HCT116 (cell line): ENCODE data around the gene TGM2. TPM values are rescaled to one million over a fixed set of nuclear protein-coding genes. Genes with fewer than 3 reads are reported as not detected.

ENCODE experiments used
- ATAC-seq: fragments of 200-7000 bp; cut with Tn5 transposase; 2 replicates; pipeline ENCODE4 v1.9.1; 2020; ENCODE audit warnings: mild to moderate bottlenecking, moderate library complexity
- BruUV-seq: library from RNA; stranded (reverse); fragments of 400-500 nt; replicated peaks from 2 replicates; lab custom pipeline; 2021; lab: Mats Ljungman, UMichigan
- CTCF ChIA-PET: fragments of 300-600 bp; sonication (Branson Sonifier 250); formaldehyde crosslinking; loops from one replicate; lab custom pipeline; 2021; ENCODE audit warnings: antibody characterized with exemption; lab: Charles Lee
- POLR2A ChIA-PET: fragments of 300-600, 350-600 bp; sonication (Branson Sonifier 250); formaldehyde crosslinking; loops from one replicate; lab custom pipeline; 2021; ENCODE audit warnings: antibody characterized with exemption; lab: Charles Lee
- RAD21 ChIA-PET, 2 experiments: fragments of 300-600 bp; sonication (Branson Sonifier 250); formaldehyde crosslinking; loops; one replicate each; lab custom pipeline; 2023; ENCODE audit warnings: low total read pairs in 2 of 2; ENCODE audit not compliant: uncharacterized antibody in 2 of 2, unreplicated experiment in 2 of 2, low non-redundant PET in 1 of 2; lab: Charles Lee
- DNase-seq: peaks from one replicate; pipeline ENCODE4 v3.0.0-alpha.2; 2010; ENCODE audit warnings: low read depth, low spot score
- H2AFZ ChIP-seq: fragments of 200-600 bp; shearing (Covaris generic), sonication (generic); 2 replicates; pipeline ENCODE4 v1.6.1; 2017; ENCODE audit warnings: low read depth, mixed run types, mixed read lengths, antibody characterized with exemption, low read length; ENCODE audit not compliant: poor library complexity, severe bottlenecking
- H3K27ac ChIP-seq: 2 replicates; pipeline ENCODE4 v1.5.1; 2012; ENCODE audit warnings: low read depth, low read length
- H3K27me3 ChIP-seq: fragments of 200-600 bp; sonication (generic); 2 replicates; pipeline ENCODE4 v1.6.1; 2016; ENCODE audit warnings: mixed run types, low read length, mixed read lengths; ENCODE audit not compliant: insufficient read depth
- H3K36me3 ChIP-seq, 2 experiments: fragments of 200-500 bp in 1 of 2; fragments of 200-600 bp in 1 of 2; sonication (Bioruptor generic) in 1 of 2; sonication (generic) in 1 of 2; 2 replicates each; pipeline versions ENCODE4 v1.5.1 to v1.6.1; 2014 to 2016; ENCODE audit warnings: low read length in 2 of 2, inconsistent platforms in 1 of 2, mixed read lengths in 1 of 2, mixed run types in 1 of 2; ENCODE audit not compliant: insufficient read depth in 2 of 2, control insufficient read depth in 1 of 2
- H3K4me1 ChIP-seq, 2 experiments: fragments of 200-600 bp in 1 of 2; sonication (generic) in 1 of 2; 2 replicates each; pipeline versions ENCODE4 v1.5.1 to v1.6.1; 2012 to 2017; ENCODE audit warnings: low read length in 2 of 2, inconsistent platforms in 1 of 2, mild to moderate bottlenecking in 1 of 2, mixed read lengths in 1 of 2, mixed run types in 1 of 2, moderate library complexity in 1 of 2; ENCODE audit not compliant: insufficient read depth in 2 of 2, control insufficient read depth in 1 of 2
- H3K4me2 ChIP-seq: fragments of 200-600 bp; sonication (generic); 2 replicates; pipeline ENCODE4 v1.6.1; 2017; ENCODE audit warnings: mixed run types, low read length, mixed read lengths
- H3K4me3 ChIP-seq, 2 experiments: fragments of 200-600 bp in 1 of 2; sonication (generic) in 1 of 2; replicated peaks in 1 of 2; 2 replicates each; pipeline ENCODE4 v1.5.1; 2011 to 2016; ENCODE audit warnings: low read length in 2 of 2, control low read depth in 1 of 2, low read depth in 1 of 2, mild to moderate bottlenecking in 1 of 2, mixed read lengths in 1 of 2, mixed run types in 1 of 2
- H3K79me2 ChIP-seq: fragments of 200-600 bp; sonication (generic); 2 replicates; pipeline ENCODE4 v1.6.1; 2017; ENCODE audit warnings: mild to moderate bottlenecking, mixed run types, low read length, moderate library complexity, mixed read lengths; ENCODE audit not compliant: insufficient read depth
- H3K9ac ChIP-seq: fragments of 200-600 bp; sonication (generic); 2 replicates; pipeline ENCODE4 v1.6.1; 2016; ENCODE audit warnings: low read length, mixed read lengths
- H3K9me2 ChIP-seq: fragments of 200-600 bp; sonication (generic), shearing (Covaris generic); 2 replicates; pipeline ENCODE4 v1.6.1; 2017; ENCODE audit warnings: mixed run types, mild to moderate bottlenecking, moderate library complexity; ENCODE audit not compliant: insufficient read depth
- H3K9me3 ChIP-seq, 2 experiments: fragments of 200-500 bp in 1 of 2; fragments of 200-600 bp in 1 of 2; sonication (Bioruptor generic) in 1 of 2; sonication (generic) in 1 of 2; 2 replicates each; pipeline ENCODE4 v1.6.1; 2014 to 2017; ENCODE audit warnings: low read length in 2 of 2, mixed read lengths in 2 of 2, inconsistent platforms in 1 of 2, low read depth in 1 of 2, mild to moderate bottlenecking in 1 of 2, mixed run types in 1 of 2, moderate library complexity in 1 of 2; ENCODE audit not compliant: control insufficient read depth in 1 of 2, insufficient read depth in 1 of 2
- H4K20me1 ChIP-seq: fragments of 200-600 bp; sonication (generic), shearing (Covaris generic); 2 replicates; pipeline ENCODE4 v1.6.1; 2017; ENCODE audit warnings: mixed run types, mild to moderate bottlenecking, moderate library complexity; ENCODE audit not compliant: insufficient read depth
- CEBPB ChIP-seq: IDR thresholded peaks from 2 replicates; pipeline ENCODE4 v1.6.1; 2012; ENCODE audit warnings: low read depth
- EGR1 ChIP-seq: IDR thresholded peaks from 2 replicates; pipeline ENCODE4 v1.6.1; 2012; ENCODE audit warnings: low read depth
- ELF1 ChIP-seq: IDR thresholded peaks from 2 replicates; pipeline ENCODE4 v1.6.1; 2012; ENCODE audit warnings: low read depth, borderline replicate concordance
- EZH2 ChIP-seq: fragments of 200-600 bp; sonication (generic); IDR thresholded peaks from 2 replicates; pipeline ENCODE4 v1.6.1; 2017; ENCODE audit warnings: antibody characterized with exemption, mixed run types
- FOSL1 ChIP-seq: IDR thresholded peaks from 2 replicates; pipeline ENCODE4 v1.6.1; 2012; ENCODE audit warnings: low read depth
- JUND ChIP-seq: IDR thresholded peaks from 2 replicates; pipeline ENCODE4 v1.6.1; 2012
- POLR2A ChIP-seq: IDR thresholded peaks from 2 replicates; pipeline ENCODE4 v1.7.0; 2011; ENCODE audit warnings: borderline replicate concordance; ENCODE audit not compliant: insufficient read depth, insufficient read length; ENCODE audit errors: extremely low read depth
- POLR2AphosphoS5 ChIP-seq: IDR thresholded peaks from 2 replicates; pipeline ENCODE4 v1.6.1; 2011; ENCODE audit warnings: mild to moderate bottlenecking, low read depth, low read length, moderate library complexity
- RAD21 ChIP-seq: IDR thresholded peaks from 2 replicates; pipeline ENCODE4 v1.6.1; 2012; ENCODE audit warnings: low read depth, mild to moderate bottlenecking
- SIN3A ChIP-seq: IDR thresholded peaks from 2 replicates; pipeline ENCODE4 v1.6.1; 2012; ENCODE audit warnings: low read depth
- SP1 ChIP-seq: IDR thresholded peaks from 2 replicates; pipeline ENCODE4 v1.6.1; 2012; ENCODE audit warnings: low read depth
- SRF ChIP-seq: IDR thresholded peaks from 2 replicates; pipeline ENCODE4 v1.6.1; 2012; ENCODE audit warnings: low read depth
- TCF7L2 ChIP-seq: IDR thresholded peaks from 2 replicates; pipeline ENCODE4 v1.7.0; 2011; ENCODE audit warnings: borderline replicate concordance, inconsistent platforms; ENCODE audit not compliant: insufficient read depth, insufficient read length; ENCODE audit errors: extremely low read depth
- YY1 ChIP-seq: IDR thresholded peaks from 2 replicates; pipeline ENCODE4 v1.6.1; 2011; ENCODE audit warnings: low read length, low read depth, moderate library complexity, mild to moderate bottlenecking; ENCODE audit not compliant: insufficient replicate concordance; ENCODE audit errors: extremely low read depth
- ZFX ChIP-seq: fragments of 450-650 bp; IDR thresholded peaks from 2 replicates; pipeline ENCODE4 v1.6.1; 2017
- ZNF274 ChIP-seq: fragments of 200-500 bp; sonication (Bioruptor generic); IDR thresholded peaks from 2 replicates; pipeline ENCODE4 v1.6.1; 2014; ENCODE audit warnings: mild to moderate bottlenecking, low read depth, low read length, inconsistent platforms
- intact Hi-C: fragments of 100-400 bp; cut with micrococcal nuclease; formaldehyde crosslinking; loops from 2 replicates; pipeline ENCODE4 v1.10.0; 2022
- total RNA-seq: library from RNA; stranded (reverse); gene quantifications from one replicate; pipeline ENCODE4 v1.2.1, GENCODE V29; 2021; ENCODE audit not compliant: unreplicated experiment
- TF ChIP-seq, protein P1 (sequence below), 3 experiments: fragments of 200-600 bp in 1 of 3; sonication (generic) in 1 of 3; IDR thresholded peaks in 2 of 3; conservative IDR thresholded peaks in 1 of 3; 2 replicates each; pipeline ENCODE4 v1.5.1; 2012 to 2017; ENCODE audit warnings: low read depth in 2 of 3, low read length in 2 of 3, antibody characterized with exemption in 1 of 3, borderline replicate concordance in 1 of 3, control low read depth in 1 of 3, mild to moderate bottlenecking in 1 of 3, mixed read lengths in 1 of 3, mixed run types in 1 of 3, moderate library complexity in 1 of 3; ENCODE audit not compliant: insufficient read depth in 1 of 3
- TF ChIP-seq, protein P2 (sequence below): IDR thresholded peaks from 2 replicates; pipeline ENCODE4 v1.6.1; 2012
- TF ChIP-seq, protein P3 (sequence below): IDR thresholded peaks from 2 replicates; pipeline ENCODE4 v1.6.1; 2012
- TF ChIP-seq, protein P4 (sequence below): IDR thresholded peaks from 2 replicates; pipeline ENCODE4 v1.6.1; 2011; ENCODE audit warnings: mild to moderate bottlenecking, low read length, moderate library complexity; ENCODE audit not compliant: insufficient replicate concordance; ENCODE audit errors: extremely low read depth

The TGM2 gene
- total RNA-seq, 1 experiment from 2014 or later: 6.1 TPM

DNA sequence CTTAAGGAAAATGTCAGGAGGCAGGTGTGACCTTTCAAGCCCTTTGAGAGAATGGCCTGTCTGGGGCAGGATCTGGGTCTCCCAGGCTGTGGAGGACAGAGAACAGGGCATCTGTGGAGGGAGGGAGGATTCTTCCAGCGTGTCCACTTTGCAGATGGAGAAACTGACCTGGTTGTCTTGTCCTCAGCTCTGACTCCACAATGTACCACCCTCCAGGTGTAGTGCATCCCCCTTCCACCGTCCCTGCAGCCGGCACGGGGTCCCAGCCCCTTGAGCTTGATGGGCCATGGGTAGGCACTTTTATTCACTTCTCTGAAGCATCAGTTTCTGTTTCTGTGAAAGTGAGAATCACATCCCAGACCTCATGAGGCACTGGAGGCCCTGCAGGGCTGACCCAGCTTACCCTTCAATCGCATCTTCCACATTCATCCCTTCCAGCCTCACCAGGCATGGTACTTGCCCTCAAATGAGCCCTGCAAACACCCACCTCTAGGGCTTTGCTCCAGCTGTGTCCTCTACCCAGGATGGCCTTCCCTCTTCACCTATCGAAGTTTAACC lies 4.6 kb upstream of the TGM2 start:
- ChIA-PET CTCF (no interaction called here), POLR2A (no interaction called here), RAD21 (no interaction called here)
- Histone ChIP-seq H3K4me2 (no peak overlapping the region), H3K9ac (no peak overlapping the region), H3K9me2 (no peaks in the 10 kb centered on the region), H3K27me3 (no peaks in the 10 kb centered on the region), H3K9me3 (no peaks in the 10 kb centered on the region), H3K4me1 (peaks cover 23 to 49% of the 10 kb centered on the region in 2 experiments; a peak in 3 of 4 replicates), H3K4me3 (no peak overlapping the region), H3K79me2 (no peaks in the 10 kb centered on the region), H3K36me3 (no peaks in the 10 kb centered on the region), H4K20me1 (no peaks in the 10 kb centered on the region), H3K27ac (no peak overlapping the region), H2AFZ (no peak overlapping the region)
- intact Hi-C loops: loop anchor here (10.0 kb wide), 1 partner anchor 605 kb away; no protein-coding TSS in a partner anchor
- DNase-seq: no peak
- no TSS peak for BruUV-seq
- TF ChIP-seq EZH2 (no peak), TCF7L2 (no peak), CEBPB (no peak), ZNF274 (no peak), EGR1 (no peak), SRF (no peak), POLR2AphosphoS5 (no peak), SIN3A (no peak), SP1 (no peak), ZFX (no peak), YY1 (no peak), FOSL1 (no peak), RAD21 (no peak), JUND (no peak), ELF1 (no peak), POLR2A (no peak)
- TF ChIP-seq, protein P1, sequence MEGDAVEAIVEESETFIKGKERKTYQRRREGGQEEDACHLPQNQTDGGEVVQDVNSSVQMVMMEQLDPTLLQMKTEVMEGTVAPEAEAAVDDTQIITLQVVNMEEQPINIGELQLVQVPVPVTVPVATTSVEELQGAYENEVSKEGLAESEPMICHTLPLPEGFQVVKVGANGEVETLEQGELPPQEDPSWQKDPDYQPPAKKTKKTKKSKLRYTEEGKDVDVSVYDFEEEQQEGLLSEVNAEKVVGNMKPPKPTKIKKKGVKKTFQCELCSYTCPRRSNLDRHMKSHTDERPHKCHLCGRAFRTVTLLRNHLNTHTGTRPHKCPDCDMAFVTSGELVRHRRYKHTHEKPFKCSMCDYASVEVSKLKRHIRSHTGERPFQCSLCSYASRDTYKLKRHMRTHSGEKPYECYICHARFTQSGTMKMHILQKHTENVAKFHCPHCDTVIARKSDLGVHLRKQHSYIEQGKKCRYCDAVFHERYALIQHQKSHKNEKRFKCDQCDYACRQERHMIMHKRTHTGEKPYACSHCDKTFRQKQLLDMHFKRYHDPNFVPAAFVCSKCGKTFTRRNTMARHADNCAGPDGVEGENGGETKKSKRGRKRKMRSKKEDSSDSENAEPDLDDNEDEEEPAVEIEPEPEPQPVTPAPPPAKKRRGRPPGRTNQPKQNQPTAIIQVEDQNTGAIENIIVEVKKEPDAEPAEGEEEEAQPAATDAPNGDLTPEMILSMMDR (IDR thresholded peaks at IDR 0.05 in 2 of 3, conservative IDR thresholded peaks at IDR 0.05 in 1 of 3; ENCODE audit: borderline replicate concordance in 1 of 3, insufficient read depth in 1 of 3, low read depth in 2 of 3, low read length in 2 of 3): no peak
- TF ChIP-seq, protein P2, sequence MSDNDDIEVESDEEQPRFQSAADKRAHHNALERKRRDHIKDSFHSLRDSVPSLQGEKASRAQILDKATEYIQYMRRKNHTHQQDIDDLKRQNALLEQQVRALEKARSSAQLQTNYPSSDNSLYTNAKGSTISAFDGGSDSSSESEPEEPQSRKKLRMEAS: no peak
- TF ChIP-seq, protein P3, sequence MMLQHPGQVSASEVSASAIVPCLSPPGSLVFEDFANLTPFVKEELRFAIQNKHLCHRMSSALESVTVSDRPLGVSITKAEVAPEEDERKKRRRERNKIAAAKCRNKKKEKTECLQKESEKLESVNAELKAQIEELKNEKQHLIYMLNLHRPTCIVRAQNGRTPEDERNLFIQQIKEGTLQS: no peak
- TF ChIP-seq, protein P4, sequence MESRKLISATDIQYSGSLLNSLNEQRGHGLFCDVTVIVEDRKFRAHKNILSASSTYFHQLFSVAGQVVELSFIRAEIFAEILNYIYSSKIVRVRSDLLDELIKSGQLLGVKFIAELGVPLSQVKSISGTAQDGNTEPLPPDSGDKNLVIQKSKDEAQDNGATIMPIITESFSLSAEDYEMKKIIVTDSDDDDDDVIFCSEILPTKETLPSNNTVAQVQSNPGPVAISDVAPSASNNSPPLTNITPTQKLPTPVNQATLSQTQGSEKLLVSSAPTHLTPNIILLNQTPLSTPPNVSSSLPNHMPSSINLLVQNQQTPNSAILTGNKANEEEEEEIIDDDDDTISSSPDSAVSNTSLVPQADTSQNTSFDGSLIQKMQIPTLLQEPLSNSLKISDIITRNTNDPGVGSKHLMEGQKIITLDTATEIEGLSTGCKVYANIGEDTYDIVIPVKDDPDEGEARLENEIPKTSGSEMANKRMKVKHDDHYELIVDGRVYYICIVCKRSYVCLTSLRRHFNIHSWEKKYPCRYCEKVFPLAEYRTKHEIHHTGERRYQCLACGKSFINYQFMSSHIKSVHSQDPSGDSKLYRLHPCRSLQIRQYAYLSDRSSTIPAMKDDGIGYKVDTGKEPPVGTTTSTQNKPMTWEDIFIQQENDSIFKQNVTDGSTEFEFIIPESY: no peak
- no peak for ATAC-seq
